GM21447 (cell line): ENCODE measurements around the gene DSTYK.
"Not testable (repeated sequence)": the region's sequence is repeated elsewhere in the genome, so short reads cannot be mapped to it uniquely, and the experiment has no call there.

Experiments used
- ATAC-seq: cut with Tn5 transposase; IDR thresholded peaks from one replicate; pipeline ENCODE4 v1.9.1; 2021; ENCODE audit not compliant: unreplicated experiment

DSTYK gene

DNA sequence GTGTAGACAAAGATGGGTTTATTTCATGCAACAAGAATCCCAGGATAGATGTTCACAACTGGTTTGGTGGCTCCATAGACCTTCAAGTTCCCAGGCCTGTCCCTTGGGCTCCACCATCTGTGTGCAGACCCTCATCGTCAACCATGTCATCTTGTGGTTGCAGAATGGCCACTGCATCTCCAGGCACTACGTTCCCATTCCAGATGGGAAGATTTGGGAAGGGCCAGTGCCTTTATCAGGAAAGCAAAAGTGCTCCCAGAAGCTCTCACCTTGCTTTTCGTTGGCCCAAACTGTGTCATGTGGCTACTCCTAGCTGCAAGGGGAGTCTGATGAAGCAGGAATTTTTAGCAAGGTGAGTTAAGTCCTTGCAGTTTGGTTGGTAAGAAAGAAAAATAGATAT is 29.1 kb upstream of the DSTYK start:
- ATAC-seq, result no peak

DNA sequence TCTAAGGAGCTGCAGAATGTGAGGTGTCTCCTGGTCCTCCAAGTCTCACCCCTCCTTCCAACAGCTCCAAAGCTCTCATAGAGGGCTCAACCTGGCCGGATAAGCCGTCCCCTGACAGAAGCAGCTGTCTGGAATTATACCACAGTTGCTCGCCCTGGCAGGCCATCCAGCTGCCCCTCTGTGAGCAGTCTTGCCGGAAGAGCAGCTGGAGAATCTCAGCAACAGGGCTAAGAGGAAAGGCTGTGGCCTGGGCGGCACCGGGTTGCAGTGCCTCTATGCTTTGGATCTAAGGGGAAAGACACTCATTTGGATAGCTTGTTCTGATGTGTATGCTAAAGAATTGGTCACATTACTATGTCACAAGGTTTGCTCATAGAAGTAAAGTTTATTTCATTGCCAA is 28.6 kb upstream of the DSTYK start:
- no peak for ATAC-seq

DNA sequence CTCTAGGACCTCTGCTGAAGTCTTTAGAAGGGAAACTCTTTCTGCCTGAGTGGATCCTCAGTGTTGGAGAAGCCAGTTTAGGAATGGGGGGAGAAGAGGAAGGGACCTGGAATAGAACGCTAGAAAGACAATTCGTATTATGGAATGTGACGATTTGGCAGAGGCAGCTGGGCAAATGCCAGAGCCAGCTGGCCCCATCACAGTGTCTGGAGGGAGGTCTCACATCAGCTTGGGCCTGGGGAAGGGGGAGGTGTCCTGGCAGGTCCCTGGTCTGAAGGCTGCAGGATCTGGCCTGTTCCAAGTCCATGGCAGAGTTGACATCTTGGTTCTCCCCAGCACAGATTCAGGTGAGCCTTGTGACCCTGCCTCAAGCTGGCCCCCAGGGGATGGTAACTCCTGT is 27.6 kb upstream of the DSTYK start:
- ATAC-seq, result no peak

DNA sequence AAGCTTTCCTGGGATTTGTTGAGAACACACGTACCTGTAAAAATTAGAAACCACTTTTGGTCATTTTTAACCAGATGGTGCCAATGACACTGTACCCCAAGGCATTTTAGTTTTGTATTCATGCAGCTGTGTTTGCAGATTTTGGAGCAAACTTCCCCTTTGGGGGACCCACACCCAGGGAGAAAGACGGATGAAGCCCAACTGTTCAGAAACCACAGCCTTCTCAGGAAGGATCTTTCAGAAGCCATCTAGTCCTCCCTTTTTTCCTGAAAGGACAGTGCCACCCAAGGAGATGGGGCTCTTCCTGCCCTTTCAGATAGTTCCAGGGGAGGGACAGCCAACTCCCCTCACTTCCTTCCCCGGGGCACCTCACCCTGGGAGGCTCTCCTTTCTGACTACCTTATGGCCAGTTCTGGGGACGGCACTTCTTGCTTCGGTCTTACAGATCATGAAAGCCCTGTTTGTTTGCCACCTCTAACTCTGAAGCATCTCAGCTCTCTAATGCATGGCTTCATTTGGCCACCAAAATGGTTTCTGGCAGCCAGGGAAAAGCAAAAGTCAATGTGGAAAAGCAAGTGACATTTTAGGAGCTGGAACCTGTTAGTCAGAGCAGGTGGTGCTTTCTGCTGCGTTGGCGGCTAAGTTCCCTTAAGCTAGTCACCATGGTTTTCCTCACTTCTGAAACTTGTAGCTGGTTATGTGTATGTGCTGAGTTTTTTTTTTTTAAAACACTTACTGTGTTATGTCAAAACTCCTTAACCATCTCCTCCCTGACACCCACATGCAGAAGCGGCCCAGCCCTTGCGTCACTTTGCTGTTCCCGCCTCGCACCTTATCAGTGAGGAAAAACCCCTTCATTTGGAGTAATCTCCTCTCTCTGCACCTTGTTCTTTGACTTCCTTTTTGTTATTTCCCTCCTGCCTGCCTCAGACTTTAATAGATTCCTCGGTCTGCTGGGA is 26.3 kb upstream of the DSTYK start:
- no peak for ATAC-seq

- no peak for ATAC-seq
Observed at GRCh38 chr1:205236951-205237475, 25.5 kb upstream of the DSTYK start.

- ATAC-seq, result no peak
Observed at GRCh38 chr1:205236526-205236925, 25.0 kb upstream of the DSTYK start.

DNA sequence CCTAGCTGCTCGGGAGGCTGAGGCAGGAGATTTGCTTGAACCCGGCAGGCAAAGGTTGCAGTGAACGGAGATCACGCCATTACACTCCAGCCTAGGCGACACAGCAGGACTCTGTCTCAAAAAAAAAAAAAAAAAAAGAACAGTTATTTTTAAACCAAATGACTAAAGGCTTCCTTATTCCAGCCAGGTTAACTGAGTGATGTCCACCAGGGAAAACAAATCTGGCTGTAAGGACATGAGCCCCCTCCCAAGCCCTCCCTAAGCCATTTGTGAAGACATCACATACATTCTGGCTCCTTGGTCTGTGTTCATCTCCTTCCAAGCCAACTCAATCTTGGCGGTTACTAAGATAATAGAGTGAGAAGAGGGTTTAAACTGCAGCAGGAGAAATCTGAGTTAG is 24.4 kb upstream of the DSTYK start:
- ATAC-seq, result no peak

- not testable (repeated sequence) for ATAC-seq
Observed at GRCh38 chr1:205233986-205234385, 22.5 kb upstream of the DSTYK start.

- no peak for ATAC-seq
Observed at GRCh38 chr1:205232945-205233397, 21.5 kb upstream of the DSTYK start.

DNA sequence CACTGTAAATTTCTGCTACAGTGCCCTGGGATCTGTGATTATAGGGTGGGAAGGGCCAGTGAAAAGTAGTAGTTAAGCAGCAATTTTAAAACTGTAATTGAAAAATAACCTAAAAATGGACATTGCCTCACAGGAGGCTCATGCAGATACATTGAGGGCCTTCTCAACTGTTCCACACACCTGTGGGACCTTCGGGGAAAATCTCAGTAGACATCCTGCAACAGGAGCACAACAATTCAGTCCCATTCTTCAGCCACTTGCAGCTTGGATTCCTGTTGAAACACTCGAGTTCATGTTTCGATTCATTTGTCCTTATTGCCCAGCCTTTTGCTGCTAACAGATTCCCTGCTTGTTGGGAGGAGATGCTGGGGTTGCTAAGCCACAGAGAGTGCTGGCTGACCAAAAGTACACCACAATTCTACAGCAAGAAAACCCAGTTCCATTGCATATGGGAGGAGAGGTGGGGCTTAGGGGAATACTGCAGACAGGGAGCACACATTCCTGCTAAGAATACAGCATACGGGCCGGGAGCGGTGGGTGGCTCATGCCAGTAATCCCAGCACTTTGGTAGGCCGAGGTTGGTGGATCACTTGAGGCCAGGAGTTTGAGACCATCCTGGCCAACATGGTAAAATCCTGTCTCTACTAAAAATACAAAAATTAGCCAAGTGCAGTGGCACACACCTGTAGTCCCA is 20.8 kb upstream of the DSTYK start:
- ATAC-seq, result no peak

DNA sequence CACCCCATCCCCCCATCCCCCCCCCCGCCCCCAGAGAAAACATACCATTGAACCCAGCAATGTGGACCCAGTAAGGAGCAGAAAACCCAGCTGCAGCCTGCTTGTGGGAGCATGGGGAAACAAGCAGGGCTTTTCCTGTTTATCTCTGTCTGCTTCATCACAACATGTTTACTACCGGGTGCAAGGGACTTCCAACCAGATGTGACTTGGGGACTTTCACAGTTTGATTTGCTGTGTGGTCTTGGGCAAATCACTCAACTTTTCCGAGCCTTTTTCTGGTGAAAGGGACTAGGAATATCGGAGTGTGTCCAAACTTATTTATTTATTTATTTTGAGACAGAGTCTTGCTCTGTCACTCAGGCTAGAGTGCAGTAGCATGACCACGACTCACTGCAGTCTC is 19.5 kb upstream of the DSTYK start:
- ATAC-seq, result no peak

GRCh38 chr1:205229916-205230700 is 18.6 kb upstream of the DSTYK start:
- no peak for ATAC-seq

DNA sequence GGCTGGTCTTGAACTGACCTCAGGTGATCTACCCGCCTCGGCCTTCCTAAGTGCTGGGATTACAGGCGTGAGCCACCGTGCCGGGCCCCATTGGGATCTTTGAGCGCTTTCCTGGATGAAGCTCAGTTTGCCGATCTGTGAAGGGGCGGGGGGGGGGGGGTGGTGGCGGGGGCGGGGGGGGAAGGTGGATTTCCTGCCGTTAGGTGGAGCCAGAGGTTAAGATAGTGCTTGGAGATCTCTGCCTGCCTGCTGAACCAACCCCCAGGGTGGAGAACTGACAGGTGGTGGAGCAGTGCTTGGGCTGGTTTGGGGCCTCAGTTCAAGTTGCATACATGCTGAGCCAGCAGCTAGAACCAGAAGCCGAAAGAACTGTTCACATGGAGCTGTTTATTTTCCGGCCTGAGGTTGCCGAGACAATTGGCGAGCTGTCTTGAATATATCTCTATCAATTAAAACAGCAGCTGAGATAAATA is 17.9 kb upstream of the DSTYK start:
- ATAC-seq, result no peak

- ATAC-seq, result no peak
Observed at GRCh38 chr1:205228093-205228521, 16.6 kb upstream of the DSTYK start.

- peak; percentile 75 for ATAC-seq
Observed at GRCh38 chr1:205227584-205228013, 16.1 kb upstream of the DSTYK start, which contains the start of gene TMCC2. TMCC2 (plus strand) TSS chr1:205227946; CDS start chr1:205228565, 619 bp downstream.

- ATAC-seq, result no peak
Observed at GRCh38 chr1:205226868-205227583, 15.5 kb upstream of the DSTYK start.

DNA sequence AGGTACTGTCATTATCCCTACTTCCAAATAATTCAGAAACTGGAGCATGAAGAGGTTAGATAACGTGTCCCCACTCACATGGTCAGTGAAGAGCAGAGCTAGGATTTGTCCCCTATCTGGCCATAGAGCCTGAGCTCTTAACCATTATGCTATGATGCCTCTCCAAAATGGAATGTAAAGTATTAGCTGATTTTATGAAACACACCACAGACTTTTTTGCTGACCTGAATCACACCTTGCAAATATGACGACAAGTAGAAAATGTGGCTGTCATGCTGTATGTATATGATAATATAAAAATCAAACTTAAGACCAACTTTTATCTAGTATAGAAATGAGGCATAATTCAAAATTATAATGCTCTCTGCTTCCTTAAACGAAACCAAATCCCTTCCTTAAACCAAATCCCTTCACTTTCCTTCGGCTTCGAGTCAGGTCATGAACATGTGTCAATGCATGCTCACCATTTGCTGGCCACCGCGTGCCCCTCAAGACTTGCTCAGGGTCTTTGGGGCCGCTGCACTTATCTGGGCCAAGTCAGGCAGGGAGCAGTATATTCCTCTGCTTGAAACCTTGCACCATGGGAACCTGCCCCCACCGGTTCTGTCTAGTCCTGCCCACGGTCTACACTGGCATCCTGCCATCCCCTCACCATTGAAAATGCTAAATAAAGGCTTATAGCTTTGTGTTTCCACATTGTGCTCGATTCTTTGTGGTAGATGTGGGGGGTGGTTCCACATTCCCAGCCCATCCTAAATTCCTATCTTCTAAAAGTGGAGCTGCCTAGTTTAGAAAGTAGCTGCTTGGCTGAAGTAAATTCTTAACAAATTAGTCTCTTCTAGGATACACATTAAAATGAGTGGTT is 14.6 kb upstream of the DSTYK start:
- ATAC-seq, result no peak

DNA sequence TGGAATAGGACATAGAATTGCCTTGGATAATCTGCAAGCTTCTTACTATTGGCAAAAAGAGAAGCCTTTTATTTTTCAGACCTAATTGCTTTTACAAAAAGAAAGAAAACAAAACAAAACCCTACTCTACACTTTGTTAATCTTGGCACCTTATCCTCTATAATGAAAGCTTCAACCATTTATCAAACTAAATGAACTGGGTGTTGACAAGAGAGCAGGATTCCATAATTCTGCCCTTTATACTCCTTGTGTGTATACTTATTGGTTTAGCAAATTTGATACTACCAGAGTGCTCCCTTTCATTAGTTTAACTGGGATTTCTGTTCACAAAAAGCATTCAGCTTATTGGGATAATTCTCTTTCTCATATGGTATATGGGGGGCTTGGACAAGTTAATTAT is 13.2 kb upstream of the DSTYK start:
- ATAC-seq, result no peak

DNA sequence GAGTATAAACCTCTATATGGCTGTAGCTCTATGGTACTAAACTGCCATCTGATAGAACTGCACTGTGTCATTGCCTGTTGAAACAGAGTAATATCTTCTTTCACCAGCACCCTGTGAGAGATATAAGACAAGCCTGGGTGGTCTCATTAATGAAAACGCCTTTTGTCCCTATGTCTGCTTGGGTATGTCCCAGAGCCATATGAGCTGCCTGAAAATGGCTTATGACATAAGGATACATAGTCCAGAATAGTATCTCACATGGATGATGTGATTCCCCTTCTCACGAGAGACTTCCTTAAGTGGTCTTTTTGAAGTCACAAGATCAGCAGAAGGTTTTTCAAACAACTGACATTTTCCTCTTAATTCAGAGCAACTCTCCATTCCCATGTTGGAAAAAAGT is 8.9 kb upstream of the DSTYK start:
- ATAC-seq, result no peak
